Upper lobe of left lung (tissue), 6 donors: Measurements from ENCODE around the gene SYT14. TPM values are rescaled to one million over a fixed set of nuclear protein-coding genes. Genes with fewer than 3 reads are reported as not detected.
"Not testable (repeated sequence)": the region's sequence is repeated elsewhere in the genome, so short reads cannot be mapped to it uniquely, and the experiment has no call there.

Source experiments
- ATAC-seq, 2 donors: fragments of 200-7000 bp; cut with Tn5 transposase; one replicate each; pipeline ENCODE4 v1.9.1; 2022; ENCODE audit warnings: mild to moderate bottlenecking in 2 of 2, moderate library complexity in 2 of 2; ENCODE audit not compliant: low FRiP score in 2 of 2
- DNase-seq, 2 donors: peaks; one replicate each; pipeline ENCODE4 v3.0.0-alpha.2; 2019 to 2020
- H3K27ac ChIP-seq, 4 donors: fragments of 200-600 bp; sonication (generic); one replicate each; pipeline ENCODE4 v1.5.1; 2016 to 2019
- H3K27me3 ChIP-seq, 4 donors: fragments of 200-600 bp; sonication (generic); one replicate each; pipeline ENCODE4 v1.5.1; 2017 to 2019
- H3K36me3 ChIP-seq, 4 donors: fragments of 200-600 bp; sonication (generic); one replicate each; pipeline ENCODE4 v1.5.1; 2016 to 2019
- H3K4me1 ChIP-seq, 4 donors: fragments of 200-600 bp; sonication (generic); one replicate each; pipeline ENCODE4 v1.5.1; 2018 to 2019
- H3K4me3 ChIP-seq, 4 donors: fragments of 200-600 bp; sonication (generic); one replicate each; pipeline ENCODE4 v1.5.1; 2017 to 2019; ENCODE audit warnings: mild to moderate bottlenecking in 2 of 4, moderate library complexity in 1 of 4
- H3K9me3 ChIP-seq, 4 donors: fragments of 200-600 bp; sonication (generic); one replicate each; pipeline ENCODE4 v1.5.1; 2018 to 2019
- CTCF ChIP-seq, 6 experiments: fragments of 450-650 bp in 4 of 6; fragments of 200-600 bp in 2 of 6; sonication (generic) in 2 of 6; IDR thresholded peaks; one replicate each; pipeline ENCODE4 v1.5.1; 2016 to 2019; ENCODE audit warnings: antibody characterized with exemption in 6 of 6
- EP300 ChIP-seq, 4 donors: sonication (generic); formaldehyde crosslinking; IDR thresholded peaks; one replicate each; pipeline ENCODE4 v1.5.1; 2017; ENCODE audit warnings: antibody characterized with exemption in 4 of 4, control low read depth in 2 of 4
- POLR2A ChIP-seq, 4 donors: fragments of 450-650 bp; IDR thresholded peaks; one replicate each; pipeline ENCODE4 v1.5.1; 2016 to 2017; ENCODE audit warnings: antibody characterized with exemption in 4 of 4, mild to moderate bottlenecking in 2 of 4
- POLR2AphosphoS5 ChIP-seq, 2 donors: sonication (generic); formaldehyde crosslinking; IDR thresholded peaks; one replicate each; pipeline ENCODE4 v1.5.1; 2017; ENCODE audit warnings: antibody characterized with exemption in 2 of 2
- WGBS, 2 donors: methylation state at CpG; one replicate each; pipeline ENCODE4 v1.1.5; 2017 to 2018; 5-methylcytosine and 5-hydroxymethylcytosine counted together
- total RNA-seq, 6 donors: library from RNA; depleted of rRNA in 4 of 6; stranded (reverse); fragments of >200 nt in 4 of 6; gene quantifications; one replicate each; pipeline versions ENCODE4 v1.1.0 to v1.2.1, GENCODE V29; 2016 to 2021
- donor health status: DM: no; HTN: no; CAD: no; lungs with moderate emphysema.
- donor health status: DM: no; HTN: yes; CAD: no; lungs with severe emphysema.

The SYT14 gene
- not detected for total RNA-seq

GRCh38 chr1:209937996-209938959, at the start of gene SYT14:
Gene SYT14 (plus strand): TSS chr1:209938217. CDS start chr1:209938265, 48 bp downstream.
- DNase-seq (peak in 1 of 2 donors; percentile 65), ATAC-seq (peak in 1 of 2 donors; percentile 16)
- Histone ChIP-seq H3K4me1 (peaks cover 0 to 10% (median 3%) of the 10 kb centered on the region in 4 donors), H3K4me3 (peak within 1 kb of the TSS in 3 of 4 donors; percentile 15 to 29 (median 16)), H3K36me3 (no peaks in the 10 kb centered on the region), H3K27ac (no peak within 1 kb of the TSS), H3K9me3 (no peaks in the 10 kb centered on the region), H3K27me3 (peaks cover 0 to 15% (median 7%) of the 10 kb centered on the region in 4 donors)
- TF ChIP-seq EP300 (IDR thresholded peaks at IDR 0.05): no peak
- TF ChIP-seq CTCF (IDR thresholded peaks at IDR 0.05): no peak
- no peak for TF ChIP-seq POLR2A (IDR thresholded peaks at IDR 0.05)
- no peak for TF ChIP-seq POLR2AphosphoS5 (IDR thresholded peaks at IDR 0.05)
- WGBS, 2 donors: 4 to 8% methylated on average over 16 to 19 of the region's 98 CpGs

- WGBS, 2 donors: 89 to 90% methylated on average over 31 of the region's 31 CpGs
- H3K4me1 ChIP-seq, H3K27me3 ChIP-seq, H3K9me3 ChIP-seq, H3K36me3 ChIP-seq, H3K27ac ChIP-seq, DNase-seq, ATAC-seq, H3K4me3 ChIP-seq: not testable (repeated sequence)
These were observed 49.5 kb upstream of the SYT14 start for GRCh38 chr1:209888291-209889076.

- DNase-seq: peak in 1 of 2 donors; percentile 68
- Histone ChIP-seq H3K4me3 (no peak overlapping the region), H3K9me3 (no peaks in the 10 kb centered on the region), H3K27ac (no peak overlapping the region), H3K36me3 (no peaks in the 10 kb centered on the region), H3K4me1 (no peaks in the 10 kb centered on the region), H3K27me3 (no peaks in the 10 kb centered on the region)
- no peak for ATAC-seq
- TF ChIP-seq POLR2A (IDR thresholded peaks at IDR 0.05) (no peak), POLR2AphosphoS5 (IDR thresholded peaks at IDR 0.05) (no peak), EP300 (IDR thresholded peaks at IDR 0.05) (no peak), CTCF (IDR thresholded peaks at IDR 0.05) (no peak)
- 95 to 97% methylated on average over 28 to 29 of the region's 35 CpGs for WGBS, 2 donors
These were observed 49.0 kb upstream of the SYT14 start for GRCh38 chr1:209889077-209889418.

GRCh38 chr1:209890641-209891330, 47.2 kb upstream of the SYT14 start:
- 51 to 64% methylated on average over 3 of the region's 3 CpGs for WGBS, 2 donors
- H3K27me3 ChIP-seq: no peaks in the 10 kb centered on the region
- no peak overlapping the region for H3K27ac ChIP-seq
- no peaks in the 10 kb centered on the region for H3K4me1 ChIP-seq
- no peaks in the 10 kb centered on the region for H3K36me3 ChIP-seq
- no peaks in the 10 kb centered on the region for H3K9me3 ChIP-seq
- TF ChIP-seq CTCF (IDR thresholded peaks at IDR 0.05) (no peak), EP300 (IDR thresholded peaks at IDR 0.05) (no peak), POLR2AphosphoS5 (IDR thresholded peaks at IDR 0.05) (no peak), POLR2A (IDR thresholded peaks at IDR 0.05) (no peak)
- ATAC-seq (no peak), DNase-seq (no peak)
- no peak overlapping the region for H3K4me3 ChIP-seq

GRCh38 chr1:209893751-209894150, 44.3 kb upstream of the SYT14 start:
- Histone ChIP-seq H3K9me3 (no peaks in the 10 kb centered on the region), H3K36me3 (no peaks in the 10 kb centered on the region), H3K27ac (no peak overlapping the region), H3K27me3 (no peaks in the 10 kb centered on the region), H3K4me1 (no peaks in the 10 kb centered on the region), H3K4me3 (no peak overlapping the region)
- DNase-seq (no peak), ATAC-seq (no peak)
- WGBS, 2 donors: 82 to 89% methylated on average over 6 of the region's 6 CpGs
- TF ChIP-seq CTCF (IDR thresholded peaks at IDR 0.05): no peak
- no peak for TF ChIP-seq EP300 (IDR thresholded peaks at IDR 0.05)
- no peak for TF ChIP-seq POLR2AphosphoS5 (IDR thresholded peaks at IDR 0.05)
